HG03521 (cell line): ENCODE data around the gene FAM72C.
"Not testable (repeated sequence)": the region's sequence is repeated elsewhere in the genome, so short reads cannot be mapped to it uniquely, and the experiment has no call there.

ENCODE experiments used
- ATAC-seq: cut with Tn5 transposase; IDR thresholded peaks from one replicate; pipeline ENCODE4 v1.9.1; 2021; ENCODE audit warnings: mild to moderate bottlenecking, moderate library complexity; ENCODE audit not compliant: unreplicated experiment

Gene FAM72C

GRCh38 chr1:143987868-143988267, 16.1 kb upstream of the FAM72C start:
- not testable (repeated sequence) for ATAC-seq

GRCh38 chr1:143984721-143985473, 13.1 kb upstream of the FAM72C start:
- not testable (repeated sequence) for ATAC-seq

GRCh38 chr1:143974416-143974815, 2.6 kb upstream of the FAM72C start:
- ATAC-seq = not testable (repeated sequence)

GRCh38 chr1:143973876-143974414, 2.2 kb upstream of the FAM72C start:
- ATAC-seq = not testable (repeated sequence)

- peak; percentile 1 for ATAC-seq
These were observed 1.1 kb upstream of the FAM72C start for GRCh38 chr1:143972753-143973326.

GRCh38 chr1:143965860-143966259, 5.9 kb downstream of the FAM72C start:
- not testable (repeated sequence) for ATAC-seq

- not testable (repeated sequence) for ATAC-seq
These were observed 7.5 kb downstream of the FAM72C start for GRCh38 chr1:143964294-143964693.

GRCh38 chr1:143955930-143956329, 15.9 kb downstream of the FAM72C start:
- not testable (repeated sequence) for ATAC-seq

- not testable (repeated sequence) for ATAC-seq
These were observed 18.9 kb downstream of the FAM72C start for GRCh38 chr1:143952913-143953312.

- not testable (repeated sequence) for ATAC-seq
These were observed 20.0 kb downstream of the FAM72C start for GRCh38 chr1:143951485-143952391.

GRCh38 chr1:143947749-143948148, 24.0 kb downstream of the FAM72C start:
- not testable (repeated sequence) for ATAC-seq

GRCh38 chr1:143945253-143945652, 26.5 kb downstream of the FAM72C start:
- ATAC-seq = not testable (repeated sequence)

GRCh38 chr1:143944576-143945240, 27.1 kb downstream of the FAM72C start:
- ATAC-seq = not testable (repeated sequence)

GRCh38 chr1:143943319-143943978, 28.3 kb downstream of the FAM72C start:
- not testable (repeated sequence) for ATAC-seq

- not testable (repeated sequence) for ATAC-seq
These were observed 29.4 kb downstream of the FAM72C start for GRCh38 chr1:143942238-143942860.

- not testable (repeated sequence) for ATAC-seq
These were observed 32.1 kb downstream of the FAM72C start for GRCh38 chr1:143939666-143940065.

- ATAC-seq = not testable (repeated sequence)
These were observed 32.9 kb downstream of the FAM72C start for GRCh38 chr1:143938922-143939321.

- not testable (repeated sequence) for ATAC-seq
These were observed 35.2 kb downstream of the FAM72C start for GRCh38 chr1:143936457-143937115.

- not testable (repeated sequence) for ATAC-seq
These were observed 52.7 kb downstream of the FAM72C start for GRCh38 chr1:143919127-143919526.
